NK-92 (cell line): ENCODE measurements around the gene ARMH4.

Experiments used
- DNase-seq: peaks from one replicate; lab custom pipeline; 2025; ENCODE audit not compliant: unreplicated experiment; lab: John Stamatoyannopoulos, UW

ARMH4 gene

DNA sequence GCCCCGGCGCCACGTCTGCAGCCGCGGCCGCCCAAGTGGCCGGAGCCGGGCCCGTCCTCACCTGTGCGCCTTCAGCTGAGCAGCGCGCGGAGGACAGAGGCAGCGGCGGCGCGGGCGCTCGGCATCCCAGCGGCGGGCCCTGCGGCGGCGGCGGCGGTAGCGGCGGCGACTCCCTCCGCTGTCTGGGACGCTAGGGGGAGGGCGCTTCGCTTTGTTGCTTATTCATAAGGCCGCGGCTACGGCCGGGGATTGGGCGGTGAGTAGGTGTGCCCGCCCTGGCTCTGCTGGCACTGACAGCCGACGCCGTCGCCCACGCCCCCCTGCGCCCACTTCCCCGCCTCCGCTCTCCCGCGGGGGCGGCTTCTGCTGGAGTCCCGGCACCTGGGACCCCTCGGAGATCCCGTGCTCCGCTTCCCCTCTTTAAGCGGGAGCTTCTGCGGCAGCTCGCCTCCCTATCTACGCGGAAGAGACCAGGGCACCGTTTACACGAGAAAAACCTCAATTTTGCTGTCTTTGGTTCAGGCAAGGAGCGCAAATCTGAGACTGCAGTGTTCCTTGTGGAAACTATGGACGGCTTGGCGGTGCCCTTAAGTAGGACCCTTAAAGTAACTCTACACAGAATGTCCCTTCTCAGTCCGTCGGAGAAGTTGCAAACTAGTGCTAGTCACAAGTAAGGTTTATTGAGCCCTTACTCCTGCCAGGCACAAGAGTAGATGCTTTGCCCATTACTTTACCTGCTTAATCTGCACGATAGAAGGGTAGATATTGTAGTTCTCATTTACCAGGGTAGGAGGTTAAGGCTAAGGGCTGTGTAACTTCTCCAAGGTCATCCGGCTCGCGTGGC is at the start of gene ARMH4:
TSS of gene ARMH4 (minus strand) at position 200 of the 844 bp plus-strand sequence. CDS start 12,855 bp downstream, outside the sequence.
- no peak for DNase-seq

GRCh38 chr14:58200846-58201245 is 48.8 kb upstream of the ARMH4 start:
- DNase-seq = no peak

- DNase-seq = no peak
Observed at GRCh38 chr14:58200480-58200841, 48.4 kb upstream of the ARMH4 start.

DNA sequence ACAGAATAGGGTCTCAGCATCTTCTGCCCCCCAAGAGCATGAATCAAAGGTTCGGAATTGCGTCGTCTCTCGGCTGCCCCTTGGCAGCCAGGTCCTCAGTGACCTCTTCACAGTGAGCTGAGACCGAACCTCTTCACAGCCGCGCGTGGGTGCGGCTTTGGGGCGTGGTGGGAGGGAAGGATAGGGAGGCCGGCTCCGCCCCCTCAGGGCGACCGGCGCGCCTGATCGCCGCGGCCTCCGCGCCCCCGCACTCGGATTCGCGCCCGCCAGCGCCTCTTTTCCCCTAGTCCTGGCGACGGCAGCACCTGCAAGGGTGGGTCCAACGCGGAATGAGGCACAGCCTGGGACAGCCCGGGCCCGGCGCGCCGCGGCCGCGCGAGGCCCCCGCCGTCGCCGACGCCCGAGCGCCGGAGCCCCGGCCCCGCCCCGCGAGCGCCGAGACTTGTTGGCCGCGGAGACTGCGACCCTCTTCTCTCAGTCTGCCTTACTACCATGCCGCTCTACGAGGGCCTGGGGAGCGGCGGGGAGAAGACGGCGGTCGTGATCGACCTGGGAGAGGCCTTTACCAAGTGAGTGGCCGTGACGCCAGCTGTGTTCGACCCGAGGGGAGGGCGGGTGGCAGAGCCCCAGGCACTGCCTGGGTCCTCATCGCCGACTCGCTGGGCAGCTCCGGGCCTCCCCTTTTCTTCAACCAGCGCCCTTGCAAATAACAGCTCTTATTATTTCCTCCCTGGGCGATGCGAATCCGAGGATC is 47.9 kb upstream of the ARMH4 start, which contains the start of gene ACTR10:
TSS of gene ACTR10 (plus strand) at position 424 of the 754 bp plus-strand sequence. CDS start at position 493, 69 bp downstream.
- DNase-seq = no peak

GRCh38 chr14:58198086-58198485 is 46.1 kb upstream of the ARMH4 start:
- no peak for DNase-seq

DNA sequence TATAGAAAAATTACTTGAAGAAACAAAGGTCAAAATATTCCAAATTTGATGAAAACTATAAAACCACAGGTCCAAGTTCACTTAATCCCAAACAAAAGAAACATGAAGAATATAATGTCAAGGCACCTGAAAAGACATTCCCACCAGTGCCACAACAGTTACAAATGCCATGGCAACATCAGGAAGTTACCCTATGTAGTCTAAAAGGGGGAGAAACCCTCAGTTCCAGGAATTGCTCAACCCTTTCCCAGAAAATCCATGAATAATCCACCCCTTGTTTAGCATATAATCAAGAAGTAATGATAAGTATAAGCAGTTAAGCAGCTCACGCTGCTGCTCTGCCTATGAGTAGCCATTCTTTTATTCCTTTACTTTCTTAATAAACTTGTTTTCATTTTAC is 44.2 kb upstream of the ARMH4 start:
- DNase-seq = no peak

- no peak for DNase-seq
Observed at GRCh38 chr14:58193542-58193941, 41.5 kb upstream of the ARMH4 start.

DNA sequence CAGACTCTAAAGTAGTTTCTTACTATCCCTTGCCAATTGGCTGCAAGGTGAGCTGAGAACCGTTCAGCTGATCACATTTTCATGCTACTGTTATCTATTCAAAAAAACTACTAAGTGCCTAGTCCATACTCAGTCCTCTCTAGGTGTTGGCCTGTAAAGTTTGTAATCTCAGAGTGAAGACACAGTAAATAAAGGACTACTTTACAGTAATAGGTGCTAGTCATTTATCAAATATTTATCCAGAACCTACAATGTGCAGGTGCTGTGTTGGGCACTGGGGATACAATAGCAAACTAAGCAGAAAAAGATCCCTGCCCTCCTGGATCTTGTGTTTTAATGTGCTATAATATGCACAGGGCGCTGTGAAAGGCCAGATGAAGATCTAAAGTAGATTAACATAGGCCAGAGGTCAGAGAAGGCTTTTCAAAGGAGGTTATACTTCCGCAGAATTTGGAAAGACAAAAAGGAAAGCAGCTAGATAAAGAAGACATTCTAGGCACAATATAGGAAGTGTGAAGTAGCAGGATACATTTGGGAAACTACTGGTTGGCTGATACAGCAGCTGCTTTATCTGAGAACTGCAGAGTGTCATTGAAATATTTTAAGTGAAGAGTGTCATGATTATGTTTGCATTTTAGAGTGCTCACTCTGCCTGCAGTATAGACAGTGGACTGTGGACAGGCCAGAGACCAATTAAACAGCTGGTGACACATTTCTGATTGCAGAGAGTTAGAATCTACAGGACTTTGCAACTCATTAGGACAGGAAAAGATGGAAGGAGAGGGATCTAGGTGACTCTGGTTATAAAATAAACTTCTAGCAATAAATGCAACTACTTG is 40.0 kb upstream of the ARMH4 start:
- no peak for DNase-seq

- no peak for DNase-seq
Observed at GRCh38 chr14:58189176-58189575, 37.2 kb upstream of the ARMH4 start.

- DNase-seq = no peak
Observed at GRCh38 chr14:58177125-58177524, 25.1 kb upstream of the ARMH4 start.

DNA sequence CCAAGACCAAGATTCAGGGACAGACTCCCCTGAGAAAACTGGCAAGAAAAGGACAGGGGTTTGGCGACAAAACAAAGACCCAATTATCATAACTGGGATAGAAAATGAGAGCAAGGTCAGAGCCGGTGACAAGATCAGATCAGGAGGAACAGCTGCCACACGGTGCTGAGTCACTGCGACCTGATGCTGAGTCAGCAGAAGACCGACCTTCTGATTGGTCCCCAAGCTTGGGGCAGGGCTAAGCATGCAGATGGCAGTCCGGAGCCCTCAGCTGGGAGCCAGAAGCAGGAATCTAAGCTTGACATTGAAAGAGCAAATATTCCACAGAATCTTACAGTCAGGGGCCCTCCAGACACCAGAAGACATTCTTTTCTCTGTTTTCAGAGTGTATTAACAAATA is 19.1 kb upstream of the ARMH4 start:
- no peak for DNase-seq

DNA sequence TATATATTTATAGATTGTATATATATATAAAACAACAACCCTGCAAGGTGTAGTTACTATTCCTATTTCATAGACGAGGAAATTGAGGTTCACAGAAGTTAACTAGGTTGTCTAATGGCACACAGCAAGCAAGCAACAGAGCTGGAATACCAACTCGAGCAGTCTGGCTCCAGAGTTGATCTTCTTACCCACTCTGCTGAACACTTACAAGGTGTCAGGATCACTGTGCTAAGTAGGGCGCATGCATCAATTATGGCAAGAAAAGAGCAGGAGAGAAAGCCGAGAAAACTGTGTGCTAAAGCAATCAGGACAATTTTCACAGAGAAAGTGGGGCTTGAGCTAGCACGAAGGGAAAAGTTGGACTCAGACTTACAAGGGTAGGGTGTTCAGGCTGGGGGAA is 15.9 kb upstream of the ARMH4 start:
- DNase-seq = no peak

DNA sequence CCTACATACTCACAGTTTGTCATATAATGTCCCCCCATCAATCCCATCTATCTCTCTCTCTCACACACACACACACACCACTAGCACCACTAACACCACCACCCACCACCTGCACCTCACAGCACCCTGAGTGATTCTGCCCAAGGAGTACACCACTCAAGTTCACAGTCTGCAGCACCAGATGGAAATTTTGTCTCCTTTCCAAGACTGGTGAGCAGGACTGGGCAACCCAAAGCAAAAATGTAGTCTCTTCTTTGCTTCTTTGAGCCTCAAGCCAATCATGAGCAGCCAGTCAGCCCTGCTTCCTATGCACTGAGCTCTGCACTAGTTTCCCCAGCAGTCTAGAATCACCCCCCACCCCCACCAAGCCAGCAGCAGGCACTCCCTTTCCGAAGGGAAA is 15.0 kb upstream of the ARMH4 start:
- DNase-seq = no peak

DNA sequence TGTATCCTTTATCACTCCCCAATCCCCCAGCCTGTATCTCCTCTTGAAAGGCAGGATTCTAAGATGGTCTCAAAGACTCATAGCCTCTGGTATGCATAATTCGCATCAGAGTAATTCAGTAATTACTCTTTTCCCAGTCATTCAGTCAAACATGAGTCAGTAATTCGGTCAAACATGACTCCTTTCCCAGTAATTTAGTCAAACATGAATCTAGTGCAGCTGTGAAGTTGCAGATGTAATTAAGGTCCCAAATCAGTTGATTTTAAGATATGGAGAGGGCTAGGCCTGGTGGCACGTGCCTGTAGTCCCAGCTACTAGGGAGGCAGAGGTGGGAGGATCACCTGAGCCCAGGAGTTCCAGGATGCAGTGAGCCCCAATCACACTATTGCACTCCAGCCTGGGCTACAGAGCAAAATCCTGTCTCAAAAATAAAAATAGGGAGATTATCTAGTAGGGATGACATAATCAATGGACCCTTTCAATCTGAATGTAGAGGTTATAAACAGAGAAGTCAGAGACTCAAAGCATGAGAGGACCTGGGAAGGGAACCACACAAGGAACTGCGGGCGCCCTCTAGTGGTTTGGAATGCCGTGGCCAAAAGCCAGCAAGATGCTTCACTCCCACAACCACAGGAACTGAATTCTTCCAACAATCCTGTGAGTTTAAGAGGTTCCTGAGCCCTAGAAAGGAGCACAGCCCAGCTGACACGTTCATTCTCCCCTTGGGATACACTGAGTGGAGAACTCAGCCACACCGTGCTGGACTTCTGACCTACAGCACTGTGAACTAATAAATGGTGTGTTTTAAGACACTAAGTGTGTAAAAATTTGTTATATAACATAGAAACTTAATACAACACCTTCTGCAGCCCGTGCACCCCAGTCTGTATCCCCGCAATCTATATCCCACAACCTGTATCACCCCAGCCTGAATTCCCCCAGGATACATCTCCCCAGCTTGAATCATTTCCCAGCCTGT is 14.3 kb upstream of the ARMH4 start:
- no peak for DNase-seq

GRCh38 chr14:58160561-58160960 is 8.5 kb upstream of the ARMH4 start:
- no peak for DNase-seq

DNA sequence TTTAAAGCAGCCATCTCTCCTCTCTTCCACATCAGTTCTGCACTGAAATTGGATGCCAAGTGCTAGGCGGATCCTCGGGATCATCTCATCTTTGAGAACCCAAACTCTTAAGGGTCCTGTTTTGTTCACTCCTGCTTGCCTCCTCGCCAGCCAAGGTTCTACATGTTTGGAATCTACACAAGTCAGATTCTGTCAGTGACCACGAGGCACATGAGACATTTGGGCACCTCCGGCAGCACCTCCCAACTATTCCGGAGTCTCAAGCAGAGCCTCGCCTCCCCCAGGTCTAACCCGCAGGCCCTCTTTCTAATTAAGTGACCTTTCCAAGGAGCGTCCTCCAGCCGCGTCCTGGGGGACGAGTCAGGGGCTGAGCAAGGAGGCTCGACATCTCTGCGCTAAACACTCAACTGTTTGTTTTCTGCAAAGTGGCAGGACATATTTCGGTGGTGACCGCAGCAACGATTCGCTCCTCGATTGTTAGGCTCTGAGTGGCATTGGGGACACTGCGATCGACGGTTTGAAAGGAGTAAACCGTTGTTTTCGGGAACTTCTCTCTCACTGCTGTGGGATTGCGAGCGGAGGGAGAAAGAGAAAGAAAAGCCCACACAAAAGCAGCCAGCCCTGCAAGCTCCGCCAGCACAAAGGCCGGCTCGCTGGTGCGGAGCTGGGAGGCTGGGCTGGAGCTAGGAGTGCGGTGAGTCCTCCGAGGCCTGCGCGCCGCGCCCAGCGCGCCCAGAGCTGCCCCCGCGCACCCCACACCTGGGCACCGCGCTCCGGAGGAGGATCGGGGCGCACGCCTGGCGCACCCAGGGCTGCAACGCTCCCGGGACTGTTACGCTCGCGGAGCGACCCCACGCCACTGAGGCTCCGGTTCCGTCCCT is 640 bp downstream of the ARMH4 start:
- DNase-seq = no peak

DNA sequence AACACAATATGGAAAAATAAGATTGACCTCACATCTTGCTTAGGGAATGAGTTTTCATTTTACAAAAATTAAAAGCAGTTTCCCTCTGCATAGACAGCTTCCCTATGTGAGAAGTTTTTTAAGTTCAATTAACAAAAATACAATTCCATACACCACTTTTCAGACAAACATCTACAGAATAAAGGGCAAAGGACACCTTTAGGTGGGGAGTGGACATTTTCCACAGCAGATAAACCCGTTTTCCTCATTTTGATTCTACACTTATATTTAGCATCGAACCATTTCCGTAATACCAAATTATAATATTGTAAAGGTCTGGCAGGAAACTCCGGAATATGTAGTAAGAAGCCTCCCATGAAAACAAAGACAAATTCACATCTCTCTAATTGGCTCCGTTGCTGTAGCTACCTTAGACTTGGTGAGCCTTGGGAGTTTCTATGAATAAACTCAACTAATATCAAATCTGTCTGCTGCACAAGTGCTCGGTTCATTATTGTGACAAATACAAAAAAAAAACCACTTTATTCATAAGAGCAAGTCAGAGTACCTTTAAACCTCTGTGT is 1.7 kb downstream of the ARMH4 start:
- no peak for DNase-seq

GRCh38 chr14:58149196-58149595 is 2.8 kb downstream of the ARMH4 start:
- DNase-seq = no peak

- no peak for DNase-seq
Observed at GRCh38 chr14:58146399-58146798, 5.6 kb downstream of the ARMH4 start.
